NCI-H1417 treated with DMSO at 0.1 percent for 48 hours (cell line): ENCODE results near the gene USP36.
"Not testable (repeated sequence)": the region's sequence is repeated elsewhere in the genome, so short reads cannot be mapped to it uniquely, and the experiment has no call there.

Experiments
- DNase-seq: peaks from one replicate; lab custom pipeline; 2025; lab: John Stamatoyannopoulos, UW

The USP36 gene

DNA sequence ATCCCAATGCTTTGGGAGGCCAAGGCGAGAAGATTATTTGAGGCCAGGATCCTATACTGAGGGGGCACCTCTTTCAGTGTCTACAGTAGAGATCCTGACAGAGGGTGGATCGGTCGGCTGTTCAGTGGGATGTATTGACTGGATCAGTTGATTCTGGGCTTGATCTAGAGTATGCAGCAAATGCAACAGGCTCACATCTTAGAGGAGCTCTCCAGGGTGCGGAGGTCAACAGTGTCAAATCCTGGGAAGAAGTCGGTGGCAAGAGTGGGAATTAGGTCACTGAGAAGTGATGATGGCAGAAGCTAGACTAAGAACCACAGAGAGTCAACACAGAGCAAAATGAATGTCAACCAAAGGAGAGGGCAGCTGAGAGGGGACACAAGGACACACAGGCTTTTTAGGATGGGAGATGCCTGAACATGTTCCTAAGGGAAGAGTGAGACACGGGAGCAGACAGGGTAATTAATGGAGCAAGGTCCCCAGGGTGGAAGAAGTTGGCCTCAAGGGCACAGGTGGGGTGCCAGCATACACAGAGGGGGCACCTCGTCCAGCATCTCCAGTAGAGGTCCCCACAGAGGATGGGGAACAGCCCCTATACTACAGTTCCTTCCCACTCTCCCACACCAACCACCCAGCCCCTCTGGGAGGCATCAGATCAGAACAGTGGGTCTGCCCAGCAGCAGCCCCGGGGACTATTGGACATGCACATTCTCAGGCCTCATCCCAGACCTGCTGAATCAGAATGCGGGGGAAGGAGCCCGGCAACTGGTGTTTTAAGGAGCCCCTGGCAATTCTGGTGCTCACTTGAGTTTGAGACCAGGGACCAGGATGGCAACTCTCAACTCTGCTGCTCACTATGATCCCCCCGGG is 48.5 kb downstream of the USP36 start:
- DNase-seq = no peak

DNA sequence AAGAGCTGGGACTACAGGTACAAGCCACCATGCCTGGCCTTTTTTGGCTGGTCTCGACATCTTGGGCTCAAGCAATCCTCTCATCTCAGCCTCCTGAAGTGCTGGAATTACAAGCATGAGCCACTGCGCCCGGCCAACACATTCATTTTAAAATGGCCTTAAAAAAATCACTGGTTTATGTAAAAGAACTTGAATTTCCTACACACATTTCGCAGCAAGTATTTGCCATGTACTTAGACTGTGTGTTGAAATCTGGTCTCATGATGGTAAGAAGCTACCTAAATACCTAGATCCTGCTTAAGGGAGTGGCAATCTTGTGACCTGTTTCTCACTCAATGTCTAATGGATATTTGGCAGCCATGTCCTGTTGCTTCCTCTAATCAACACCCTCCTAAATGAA is 50.1 kb downstream of the USP36 start:
- no peak for DNase-seq

DNA sequence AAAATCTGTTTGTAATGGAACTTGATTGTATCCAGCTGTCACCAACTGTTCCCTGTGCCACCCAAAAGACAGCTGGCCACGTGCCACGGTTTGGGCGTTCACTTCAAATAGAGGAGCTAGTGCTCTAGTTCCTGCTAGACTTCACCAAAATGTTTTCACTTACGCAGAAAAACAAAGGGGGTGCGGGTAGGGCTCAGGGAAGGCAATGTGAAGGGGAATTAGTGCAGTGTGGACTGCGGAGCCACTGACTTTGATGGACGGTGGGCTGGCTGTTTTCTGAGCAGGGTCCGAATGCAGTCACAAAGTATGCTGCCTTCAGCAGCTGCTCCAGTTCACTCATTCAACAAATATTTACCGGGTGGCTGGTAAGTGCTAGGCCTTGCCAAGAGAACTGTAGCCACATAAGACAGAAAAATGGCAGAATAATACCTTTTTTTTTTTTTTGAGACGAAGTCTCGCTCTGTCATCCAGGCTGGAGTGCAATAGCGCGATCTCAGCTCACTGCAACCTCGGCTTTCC is 50.9 kb downstream of the USP36 start:
- DNase-seq = no peak

DNA sequence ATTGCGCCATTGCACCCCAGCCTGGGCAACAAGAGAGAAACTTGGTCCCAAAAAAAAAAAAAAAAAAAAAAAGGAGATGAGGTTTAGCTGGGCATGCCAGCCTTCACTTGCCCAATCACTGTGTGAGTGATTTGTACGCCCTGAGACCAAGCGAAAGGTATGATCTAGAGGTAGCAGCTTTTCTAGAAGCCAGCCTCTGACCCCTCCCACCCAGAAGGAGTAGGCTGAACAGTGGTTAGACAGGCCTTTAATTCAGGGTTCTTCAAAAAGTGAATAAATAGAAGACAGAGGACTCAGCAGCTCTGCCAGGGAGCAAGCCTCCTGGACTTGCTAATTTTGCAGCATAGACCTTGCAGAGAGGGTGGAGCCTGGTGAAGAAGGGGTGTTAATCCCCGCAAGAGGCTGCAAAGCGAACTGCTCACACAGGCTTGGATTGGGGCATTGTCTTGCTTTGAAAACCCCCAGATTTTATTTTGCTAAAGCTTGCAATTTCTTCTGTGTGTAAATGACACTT is 51.4 kb downstream of the USP36 start:
- no peak for DNase-seq

DNA sequence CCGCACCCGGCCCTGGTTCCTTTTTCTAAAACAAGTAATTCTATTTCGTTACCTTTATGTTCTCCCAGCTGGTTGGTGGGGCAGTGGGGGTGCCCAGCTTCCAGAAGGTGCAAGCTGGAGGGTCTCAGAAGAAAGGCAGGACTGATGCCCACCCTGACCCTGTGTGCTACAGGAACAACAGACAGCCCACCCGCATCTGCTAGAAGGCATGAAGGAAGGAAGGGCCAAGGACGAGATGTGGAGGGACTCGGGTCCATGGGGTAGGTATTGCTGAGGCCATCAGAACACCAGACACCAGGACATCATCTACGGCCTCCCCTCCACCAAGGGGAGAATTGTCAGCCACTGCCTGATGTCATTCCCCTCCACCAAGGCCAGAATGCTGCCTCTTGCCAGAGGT is 52.2 kb downstream of the USP36 start:
- no peak for DNase-seq

DNA sequence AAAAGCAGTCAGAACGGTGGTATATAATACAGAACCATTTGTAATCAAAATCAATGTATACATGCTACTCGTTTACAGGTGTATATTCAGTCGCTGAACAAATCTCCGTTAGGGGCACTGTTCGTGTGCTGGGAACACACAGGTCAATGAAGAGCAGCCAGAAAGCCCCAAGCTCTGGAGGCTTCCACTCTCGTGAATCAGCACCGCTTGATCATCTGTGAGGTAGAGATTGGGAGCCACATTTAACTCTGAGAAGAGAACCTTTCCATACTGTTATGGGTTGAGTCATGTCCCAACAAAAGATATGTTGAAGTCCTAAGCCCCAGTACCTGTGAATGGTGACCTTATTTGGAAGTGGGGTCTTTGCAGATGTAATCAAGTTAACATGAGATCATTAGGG is 53.2 kb downstream of the USP36 start:
- DNase-seq = no peak

DNA sequence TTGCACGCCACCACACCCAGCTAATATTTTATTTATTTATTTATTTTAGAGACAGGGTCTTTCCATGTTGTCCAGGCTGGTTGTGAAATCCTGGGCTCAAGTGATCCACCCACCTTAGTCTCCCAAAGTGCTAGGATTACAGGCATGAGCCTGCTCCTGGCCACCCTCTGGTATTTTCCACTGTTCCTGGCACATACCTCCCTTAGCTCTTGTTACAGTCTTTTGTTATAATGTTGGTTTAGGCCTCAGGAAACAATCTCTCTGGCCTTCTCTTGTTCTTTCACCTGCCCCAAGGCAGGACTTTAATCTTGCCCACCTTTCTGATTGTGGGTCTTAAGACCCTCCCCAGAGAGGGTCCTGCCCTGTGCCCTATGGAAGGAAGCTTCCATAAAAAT is 55.0 kb downstream of the USP36 start:
- DNase-seq = no peak

DNA sequence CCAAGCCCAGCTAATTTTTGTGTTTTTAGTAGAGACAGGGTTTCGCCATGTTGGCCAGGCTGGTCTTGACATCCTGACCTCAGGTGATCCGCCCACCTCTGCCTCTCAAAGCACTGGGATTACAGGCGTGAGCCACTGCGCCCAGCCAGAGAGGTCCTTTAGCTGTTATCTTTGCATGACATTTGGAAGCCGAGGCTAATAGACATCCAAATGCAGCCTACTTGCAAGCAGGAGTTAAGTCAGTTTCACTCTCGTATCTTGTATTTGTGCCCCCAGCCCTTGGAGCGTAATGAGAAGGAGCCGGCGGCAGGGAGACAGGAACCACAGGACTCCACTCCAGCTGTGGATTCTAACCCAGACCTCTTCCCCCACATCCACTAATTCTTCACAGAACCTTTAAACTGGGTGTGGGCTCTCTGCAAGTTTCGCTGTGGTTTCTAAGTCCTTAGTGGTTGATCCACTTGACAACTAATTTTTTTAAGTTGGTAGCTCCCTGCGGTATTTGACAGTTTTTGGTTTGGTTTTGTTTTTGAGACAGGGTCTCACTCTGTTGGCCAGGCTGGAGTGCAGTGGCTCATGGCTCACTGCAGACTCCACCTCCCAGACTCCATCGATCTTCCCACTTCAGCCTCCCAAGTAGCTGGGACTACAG is 55.5 kb downstream of the USP36 start:
- DNase-seq = no peak

DNA sequence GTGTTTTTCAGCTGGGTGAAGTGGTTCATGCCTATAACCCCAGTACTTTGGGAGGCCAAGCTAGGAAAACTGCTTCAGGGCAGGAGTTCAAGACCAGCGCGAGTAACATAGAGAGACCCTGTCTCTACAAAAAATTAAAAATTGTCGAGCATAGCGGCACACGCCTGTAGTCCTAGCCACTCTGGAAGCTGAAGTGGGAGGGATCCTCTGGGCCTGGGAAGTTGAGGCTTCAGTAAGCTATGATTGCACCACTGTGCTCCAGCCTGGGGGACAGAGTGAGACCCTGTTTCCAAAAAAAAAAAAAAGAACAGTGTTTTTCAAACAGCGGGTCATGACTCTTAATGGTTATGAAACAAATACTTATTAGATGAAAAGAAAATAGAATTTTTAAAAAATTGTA is 56.3 kb downstream of the USP36 start:
- DNase-seq = no peak

DNA sequence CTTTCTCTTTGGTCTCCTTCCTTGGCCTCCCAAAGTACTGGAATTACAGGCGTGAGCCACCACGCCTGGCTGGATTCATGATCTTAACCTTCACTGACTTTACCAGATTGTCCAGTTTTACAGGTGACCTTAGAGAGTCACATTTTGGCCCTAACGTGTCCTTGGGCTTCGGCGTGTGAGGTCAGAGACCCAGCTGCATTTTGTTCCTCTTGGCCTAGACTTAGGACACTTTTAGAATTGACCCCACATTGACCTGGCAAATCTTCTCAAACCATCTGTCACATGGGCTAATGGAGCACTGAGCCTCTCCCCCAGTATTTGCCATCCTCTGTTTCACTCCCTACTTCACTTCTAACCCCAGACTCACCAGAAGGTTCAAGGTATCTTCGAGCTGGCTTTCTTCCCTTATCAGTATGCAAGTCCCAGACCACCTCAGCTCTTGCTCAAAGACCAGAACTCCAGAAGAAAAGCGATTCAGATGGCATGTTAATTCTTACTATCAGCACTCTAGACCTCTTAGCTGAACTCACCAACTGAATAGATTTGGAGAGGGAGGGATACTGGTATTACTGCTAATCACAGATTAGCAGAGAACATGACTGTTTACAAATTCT is 56.8 kb downstream of the USP36 start:
- DNase-seq = no peak

DNA sequence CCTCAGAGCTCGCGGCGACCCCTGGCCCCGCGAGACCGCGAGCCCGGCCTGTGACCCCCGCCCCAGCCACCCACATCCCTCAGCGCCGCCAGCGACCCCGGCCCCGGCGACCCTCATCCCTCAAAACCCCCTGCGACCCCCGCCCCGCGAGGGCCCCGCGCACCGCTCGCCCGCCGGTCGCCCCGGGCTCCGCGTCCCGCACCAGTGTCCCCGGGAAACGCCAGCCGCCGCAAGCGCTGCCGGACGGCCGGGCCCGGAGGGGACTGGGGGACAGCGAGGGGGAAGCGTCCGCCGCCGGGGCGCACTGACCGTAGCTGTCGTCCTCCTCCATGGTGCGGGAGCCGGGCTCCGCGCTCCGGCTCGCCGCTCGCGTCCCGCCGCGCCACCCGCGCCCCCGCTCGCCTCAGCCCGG is 58.7 kb downstream of the USP36 start, which contains the start of gene CYTH1:
CYTH1 (minus strand) TSS at position 381 of the 412 bp plus-strand sequence; CDS start at position 331, 50 bp downstream.
- no peak for DNase-seq

DNA sequence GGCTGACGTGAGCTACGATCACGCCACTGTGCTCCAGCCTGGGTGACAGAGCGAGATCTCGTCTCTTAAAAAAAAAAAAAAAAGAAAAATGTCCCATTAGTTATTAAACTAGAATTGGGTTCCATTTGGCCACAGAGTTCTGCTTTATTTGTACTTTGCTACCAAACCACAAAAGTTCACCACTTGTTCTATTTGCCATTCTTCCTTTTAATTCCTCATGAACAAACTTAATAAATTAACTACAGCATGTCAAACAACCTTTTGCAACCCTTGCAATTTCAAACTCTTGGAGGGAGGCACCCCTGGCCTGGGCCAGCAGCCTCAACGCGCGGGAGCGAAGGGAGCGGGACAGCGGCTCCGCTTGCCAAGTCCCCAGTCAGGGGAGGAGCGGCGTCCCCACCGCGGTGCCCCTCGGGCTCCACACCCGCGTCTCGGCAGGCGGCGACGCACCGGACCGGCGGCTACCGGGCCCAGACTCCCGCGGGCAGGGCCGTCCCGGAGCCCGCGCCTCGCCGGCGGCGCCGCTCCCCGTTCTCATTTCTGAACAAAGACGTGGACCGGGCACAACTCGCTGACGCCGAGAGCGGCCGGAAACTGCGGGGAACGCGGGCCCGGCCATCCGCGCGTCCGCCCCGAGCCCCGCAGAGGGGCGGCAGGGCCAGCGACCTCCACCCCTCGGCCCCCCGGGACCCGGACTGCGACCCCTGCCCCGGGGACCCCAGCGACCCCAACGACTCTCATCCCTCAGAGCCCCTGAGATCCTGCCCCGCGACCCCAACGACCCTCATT is 59.3 kb downstream of the USP36 start:
- DNase-seq = no peak

DNA sequence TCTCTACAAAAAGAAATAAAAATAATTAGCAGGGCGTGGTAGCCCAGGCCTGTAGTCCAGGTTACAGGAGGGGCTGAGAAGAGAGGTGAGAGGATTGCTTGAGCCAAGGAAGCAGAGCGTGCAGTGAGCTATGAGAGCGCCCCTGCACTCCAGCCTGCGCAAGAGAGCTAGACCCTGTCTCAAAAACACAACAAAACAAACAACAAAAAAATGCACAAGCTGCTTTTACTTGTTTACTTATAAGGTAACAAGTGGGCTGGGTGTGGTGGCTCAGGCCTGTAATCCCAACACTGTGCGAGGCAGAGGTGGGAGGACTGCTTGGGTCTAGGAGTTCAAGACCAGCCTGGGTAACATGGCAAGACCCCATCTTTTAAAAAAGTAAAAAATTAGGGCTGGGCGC is 60.3 kb downstream of the USP36 start:
- DNase-seq = no peak

DNA sequence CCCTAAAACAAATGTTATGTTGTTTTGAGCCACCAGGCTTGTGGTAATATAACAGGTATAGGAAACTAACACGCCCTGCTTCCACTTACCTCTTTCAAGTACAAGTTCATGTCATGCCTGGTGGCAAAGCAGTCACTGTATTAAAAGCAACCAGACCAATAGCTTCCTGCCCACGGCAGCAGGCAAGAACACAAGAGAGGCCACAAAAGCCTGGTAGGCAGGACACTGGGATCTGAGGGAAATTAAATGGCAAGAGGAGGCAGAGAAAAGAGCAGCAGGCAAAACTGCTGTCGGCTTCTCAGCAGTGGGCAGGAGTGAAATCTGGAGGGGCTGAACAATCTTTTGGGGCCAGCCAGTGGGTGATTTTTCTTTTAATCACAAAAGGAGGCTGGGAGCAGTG is 60.8 kb downstream of the USP36 start:
- DNase-seq = no peak

DNA sequence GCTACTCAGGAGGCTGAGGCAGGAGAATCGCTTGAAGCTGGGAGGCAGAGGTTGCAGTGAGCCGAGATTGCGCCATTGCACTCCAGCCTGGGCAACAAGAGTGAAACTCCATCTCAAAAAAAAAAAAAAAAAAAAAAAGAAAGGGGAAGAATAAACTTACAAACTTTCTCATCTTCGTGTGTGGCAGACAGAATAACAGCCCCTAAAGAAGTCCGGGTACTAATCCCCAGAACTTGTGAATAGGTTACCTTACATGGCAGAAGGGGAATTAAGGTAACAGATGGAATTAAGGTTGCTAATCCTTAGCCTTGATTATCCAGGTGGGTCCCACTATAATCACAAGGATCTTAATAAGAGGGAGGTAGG is 61.3 kb downstream of the USP36 start:
- DNase-seq = not testable (repeated sequence)

DNA sequence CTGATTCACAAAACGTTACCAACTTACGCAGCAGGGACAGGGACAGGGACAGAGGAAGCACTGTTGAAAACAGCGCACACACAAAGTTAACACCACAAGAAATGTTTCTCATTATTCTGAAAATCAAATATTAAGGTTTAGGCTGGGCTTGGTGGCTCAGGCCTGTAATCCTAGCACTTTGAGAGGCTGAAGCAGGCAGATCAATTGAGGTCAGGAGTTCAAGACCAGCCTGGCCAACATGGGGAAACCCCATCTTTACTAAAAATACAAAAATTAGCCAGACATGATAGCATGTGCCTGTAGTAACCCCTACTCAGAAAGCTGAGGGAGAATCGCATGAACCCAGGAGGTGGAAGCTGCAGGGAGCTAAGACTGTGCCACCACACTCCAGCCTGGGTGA is 62.7 kb downstream of the USP36 start:
- no peak for DNase-seq

DNA sequence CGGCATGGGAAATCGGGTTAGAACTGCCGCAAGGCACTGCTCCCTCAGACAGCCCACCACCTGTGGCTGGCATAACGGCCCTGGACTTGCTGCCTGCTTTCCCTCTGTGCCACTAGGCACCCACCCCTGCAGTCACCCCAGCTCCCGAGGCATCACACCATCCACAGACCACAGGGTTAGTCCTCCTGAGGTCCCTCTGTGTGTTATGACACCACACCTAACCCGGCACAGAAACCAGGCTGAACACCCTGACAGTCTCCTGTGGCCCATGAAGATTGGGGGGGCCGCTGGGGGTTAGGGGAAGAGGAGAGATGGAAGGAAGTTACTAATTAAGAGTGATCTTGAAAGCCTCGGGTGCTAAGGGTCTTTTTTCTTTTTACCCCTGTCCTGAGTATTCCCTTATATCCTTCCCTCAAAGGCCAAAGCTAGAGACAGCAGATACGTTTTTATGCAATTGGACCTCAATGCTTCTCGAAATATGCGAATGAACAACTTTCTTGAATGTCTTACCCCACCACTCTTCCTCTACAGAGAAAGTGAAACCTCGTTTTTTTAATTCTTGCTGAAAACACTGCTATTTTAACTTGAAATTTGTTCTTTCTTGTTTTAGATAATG is 65.5 kb downstream of the USP36 start:
- no peak for DNase-seq

DNA sequence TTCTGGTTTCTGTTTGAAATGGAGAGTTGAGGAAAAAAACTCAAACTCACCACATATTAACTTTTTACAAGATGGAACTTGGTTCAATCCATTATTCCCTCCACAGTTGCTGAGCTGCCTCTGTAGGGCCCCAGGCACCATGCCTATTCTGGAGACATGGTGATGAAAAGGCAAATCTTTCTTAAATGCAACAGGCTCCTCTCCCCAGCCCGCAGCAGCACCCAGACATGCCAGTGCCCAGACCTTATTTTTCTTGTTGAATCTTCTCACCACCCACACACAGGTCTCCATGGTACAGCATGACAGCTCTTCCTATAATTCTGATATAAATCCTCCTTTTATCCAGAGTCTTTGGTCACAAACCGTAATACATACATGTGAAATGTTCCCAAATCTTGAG is 66.2 kb downstream of the USP36 start:
- no peak for DNase-seq

DNA sequence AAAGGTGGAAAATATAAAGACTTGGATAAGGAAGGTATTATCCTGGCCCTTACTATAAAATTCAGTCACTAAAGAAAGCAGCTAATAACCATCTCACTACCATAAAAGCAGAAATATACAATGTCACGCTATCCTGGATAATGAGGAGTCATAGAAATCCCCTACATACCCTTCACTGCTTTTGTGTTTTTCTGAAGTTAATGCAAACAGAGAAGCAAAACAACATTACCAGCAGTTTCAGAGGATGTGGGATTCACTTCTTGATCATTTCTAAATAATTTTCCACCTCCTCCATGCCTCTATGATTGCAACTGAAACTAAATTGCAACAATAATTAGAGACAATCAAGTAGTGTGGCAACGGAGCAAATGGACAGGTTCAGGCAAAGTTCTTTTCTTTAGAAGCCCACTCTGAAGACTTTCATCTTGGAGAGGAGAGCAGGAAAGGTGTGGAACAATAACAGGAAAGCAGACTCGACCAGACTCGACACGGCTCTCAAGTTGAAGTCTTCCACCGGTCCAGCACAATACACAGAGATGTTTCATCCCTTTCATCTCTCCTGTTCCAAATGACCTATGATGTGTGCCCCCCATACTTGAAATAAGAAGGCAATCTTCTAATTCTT is 68.7 kb downstream of the USP36 start:
- DNase-seq = no peak

DNA sequence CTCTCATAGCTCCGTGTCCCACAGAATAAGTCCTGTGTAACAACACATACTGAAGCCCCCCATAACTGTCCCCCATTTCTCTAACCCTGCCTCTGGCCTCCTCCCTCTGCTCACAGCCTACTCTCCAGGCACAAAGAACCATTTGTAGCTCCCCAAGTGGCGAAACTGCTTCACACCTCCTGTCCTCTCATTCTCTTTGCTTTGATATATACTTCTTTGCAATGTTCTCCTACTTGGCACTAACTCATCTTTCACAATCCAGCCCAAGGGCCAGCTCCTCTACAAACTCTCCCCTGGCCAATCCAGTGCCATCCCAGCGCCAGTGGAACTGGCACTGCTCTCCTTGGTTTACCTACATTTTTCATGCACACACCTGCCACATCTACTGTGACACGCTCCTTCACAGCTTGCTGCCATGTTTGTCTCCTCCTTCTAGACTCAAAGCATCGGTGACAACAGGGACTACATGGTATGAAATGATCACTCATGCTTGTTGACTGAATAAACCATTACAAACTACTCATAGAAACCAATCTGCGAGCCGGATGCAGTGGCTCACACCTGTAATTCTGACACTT is 71.3 kb downstream of the USP36 start:
- no peak for DNase-seq

DNA sequence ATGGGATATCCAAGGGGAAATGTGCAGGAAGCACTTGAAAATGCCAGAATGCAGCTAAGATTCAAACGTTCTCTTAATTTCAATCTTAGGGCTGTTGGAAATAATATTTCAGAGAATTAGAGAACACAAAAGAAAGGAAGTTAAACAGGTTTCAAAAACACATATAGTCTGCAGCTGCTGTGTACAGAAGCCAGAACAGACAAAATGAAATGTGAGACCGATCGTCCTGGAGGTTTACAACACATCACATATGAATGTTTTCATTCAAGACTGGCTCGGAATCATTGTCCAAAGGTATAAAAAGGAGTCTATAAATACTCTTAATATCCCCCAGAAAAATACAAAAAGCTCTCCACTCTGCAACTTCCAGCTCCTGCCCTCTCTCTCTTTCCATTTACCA is 72.8 kb downstream of the USP36 start:
- no peak for DNase-seq
